Astrocyte (in vitro differentiated cells and primary cell): ENCODE measurements around the gene MAST1. TPM values are rescaled to one million over a fixed set of nuclear protein-coding genes. Genes with fewer than 3 reads are reported as not detected.

ENCODE experiments used
- DNase-seq: peaks from one replicate; pipeline ENCODE4 v3.0.0-alpha.2; 2010; ENCODE audit warnings: low read depth
- FAIRE-seq: peaks from 2 replicates; lab custom pipeline; 2011; peaks lifted over from hg19 to GRCh38; lab: Jason Lieb, UNC
- H2AFZ ChIP-seq: 2 replicates; pipeline ENCODE4 v1.6.0; 2012; ENCODE audit warnings: low read depth, low read length, inconsistent platforms
- H3K27ac ChIP-seq: 2 replicates; pipeline ENCODE4 v1.5.1; 2011; ENCODE audit warnings: low read depth, low read length, inconsistent platforms
- H3K27me3 ChIP-seq: 2 replicates; pipeline ENCODE4 v1.6.0; 2011; ENCODE audit warnings: low read length, inconsistent platforms; ENCODE audit not compliant: insufficient read depth
- H3K36me3 ChIP-seq: 2 replicates; pipeline ENCODE4 v1.5.1; 2011; ENCODE audit warnings: low read length, inconsistent platforms; ENCODE audit not compliant: insufficient read depth
- H3K4me1 ChIP-seq: 2 replicates; pipeline ENCODE4 v1.5.1; 2011; ENCODE audit warnings: low read length, inconsistent platforms; ENCODE audit not compliant: insufficient read depth
- H3K4me2 ChIP-seq: 2 replicates; pipeline ENCODE4 v1.6.0; 2012; ENCODE audit warnings: low read length, inconsistent platforms
- H3K4me3 ChIP-seq: 2 replicates; pipeline ENCODE4 v1.5.1; 2011; ENCODE audit warnings: low read depth, mild to moderate bottlenecking, low read length, inconsistent platforms; ENCODE audit not compliant: insufficient read depth
- H3K79me2 ChIP-seq: 2 replicates; pipeline ENCODE4 v1.6.0; 2012; ENCODE audit warnings: mild to moderate bottlenecking, low read length, inconsistent platforms; ENCODE audit not compliant: insufficient read depth
- H3K9ac ChIP-seq: 2 replicates; pipeline ENCODE4 v1.6.0; 2012; ENCODE audit warnings: mild to moderate bottlenecking, low read length, inconsistent platforms
- H3K9me3 ChIP-seq: 2 replicates; pipeline ENCODE4 v1.5.1; 2012; ENCODE audit warnings: low read depth, mild to moderate bottlenecking, low read length, inconsistent platforms; ENCODE audit not compliant: insufficient read depth
- H4K20me1 ChIP-seq: 2 replicates; pipeline ENCODE4 v1.6.0; 2012; ENCODE audit warnings: low read length, inconsistent platforms; ENCODE audit not compliant: insufficient read depth
- H3K27ac Mint-ChIP-seq: one replicate; pipeline ENCODE4 v1.8.0; 2021; ENCODE audit warnings: mild to moderate bottlenecking, mixed read lengths; ENCODE audit not compliant: unreplicated experiment
- H3K27me3 Mint-ChIP-seq: one replicate; pipeline ENCODE4 v1.8.0; 2021; ENCODE audit warnings: low read depth, mixed read lengths; ENCODE audit not compliant: unreplicated experiment
- H3K36me3 Mint-ChIP-seq: one replicate; pipeline ENCODE4 v1.8.0; 2021; ENCODE audit warnings: low read depth, mixed read lengths; ENCODE audit not compliant: unreplicated experiment
- H3K4me1 Mint-ChIP-seq: one replicate; pipeline ENCODE4 v1.8.0; 2021; ENCODE audit warnings: low read depth, mixed read lengths; ENCODE audit not compliant: unreplicated experiment
- H3K4me3 Mint-ChIP-seq: one replicate; pipeline ENCODE4 v1.8.0; 2021; ENCODE audit warnings: mild to moderate bottlenecking, moderate library complexity, mixed read lengths; ENCODE audit not compliant: unreplicated experiment
- H3K9me3 Mint-ChIP-seq: one replicate; pipeline ENCODE4 v1.8.0; 2021; ENCODE audit warnings: mild to moderate bottlenecking, mixed read lengths; ENCODE audit not compliant: unreplicated experiment
- CTCF ChIP-seq: IDR thresholded peaks from 2 replicates; pipeline ENCODE4 v1.5.1; 2011; ENCODE audit warnings: low read depth, mild to moderate bottlenecking, inconsistent platforms, low read length, moderate library complexity; ENCODE audit not compliant: insufficient read depth
- EZH2 ChIP-seq: IDR thresholded peaks from 2 replicates; pipeline ENCODE4 v1.6.1; 2012; ENCODE audit warnings: mild to moderate bottlenecking, low read length, inconsistent platforms; ENCODE audit not compliant: insufficient read depth
- total RNA-seq: library from RNA; stranded (reverse); gene quantifications from 2 replicates; pipeline ENCODE4 v1.2.1, GENCODE V29; 2021

Gene MAST1
- total RNA-seq, 1 donor from 2014 or later = 5.4 TPM

DNA sequence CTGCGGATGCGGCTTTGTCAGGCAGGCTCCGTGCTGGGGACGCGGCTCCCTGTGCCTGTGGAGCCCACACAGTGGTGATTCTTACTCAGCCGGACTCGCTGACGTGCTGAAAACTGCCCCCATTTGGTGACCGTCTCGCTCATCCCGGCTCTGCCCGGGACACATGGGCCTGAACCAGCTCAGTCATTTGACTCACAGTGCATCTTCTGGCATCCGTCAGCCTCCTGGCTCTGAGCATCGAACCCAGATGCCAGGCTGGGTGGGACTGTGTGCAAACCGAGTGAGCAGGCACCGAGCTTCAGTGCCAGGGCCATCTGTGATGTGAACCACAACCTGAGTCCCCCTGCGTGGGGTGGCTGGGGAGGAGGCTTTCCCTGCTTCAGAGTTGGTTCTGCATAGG is 58.1 kb downstream of the MAST1 start:
- H3K79me2 ChIP-seq = peaks cover 6% of the 10 kb centered on the region
- H3K36me3 Mint-ChIP-seq = peaks cover 12% of the 10 kb centered on the region
- no peaks in the 10 kb centered on the region for H3K9me3 ChIP-seq
- no peak overlapping the region for H3K4me2 ChIP-seq
- no peak overlapping the region for H2AFZ ChIP-seq
- H3K4me1 ChIP-seq = peaks cover 5% of the 10 kb centered on the region
- FAIRE-seq = no peak
- no peaks in the 10 kb centered on the region for H3K27me3 Mint-ChIP-seq
- H3K4me3 ChIP-seq = no peak overlapping the region
- H4K20me1 ChIP-seq = no peaks in the 10 kb centered on the region
- no peak for DNase-seq
- no peak overlapping the region for H3K4me3 Mint-ChIP-seq
- peak overlapping the region; percentile 7 for H3K27ac Mint-ChIP-seq
- no peaks in the 10 kb centered on the region for H3K4me1 Mint-ChIP-seq
- H3K27me3 ChIP-seq = no peaks in the 10 kb centered on the region
- no peak overlapping the region for H3K9ac ChIP-seq
- TF ChIP-seq EZH2 = no peak
- TF ChIP-seq CTCF = no peak
- no peaks in the 10 kb centered on the region for H3K9me3 Mint-ChIP-seq
- no peaks in the 10 kb centered on the region for H3K36me3 ChIP-seq
- no peak overlapping the region for H3K27ac ChIP-seq

- Histone ChIP-seq H3K79me2 (no peaks in the 10 kb centered on the region), H3K27ac (no peak overlapping the region), H4K20me1 (no peaks in the 10 kb centered on the region), H3K27me3 (no peaks in the 10 kb centered on the region), H3K4me3 (no peak overlapping the region), H2AFZ (no peak overlapping the region), H3K9ac (no peak overlapping the region), H3K36me3 (no peaks in the 10 kb centered on the region), H3K4me1 (no peaks in the 10 kb centered on the region), H3K4me2 (no peak overlapping the region), H3K9me3 (no peaks in the 10 kb centered on the region)
- Mint-ChIP-seq H3K27ac (no peak overlapping the region), H3K36me3 (peaks cover 7% of the 10 kb centered on the region), H3K27me3 (no peaks in the 10 kb centered on the region), H3K4me1 (no peaks in the 10 kb centered on the region), H3K4me3 (no peak overlapping the region), H3K9me3 (no peaks in the 10 kb centered on the region)
- FAIRE-seq (no peak), DNase-seq (no peak)
- TF ChIP-seq CTCF = no peak
- TF ChIP-seq EZH2 = no peak
Measured at GRCh38 chr19:12899891-12900518, 61.7 kb downstream of the MAST1 start.

DNA sequence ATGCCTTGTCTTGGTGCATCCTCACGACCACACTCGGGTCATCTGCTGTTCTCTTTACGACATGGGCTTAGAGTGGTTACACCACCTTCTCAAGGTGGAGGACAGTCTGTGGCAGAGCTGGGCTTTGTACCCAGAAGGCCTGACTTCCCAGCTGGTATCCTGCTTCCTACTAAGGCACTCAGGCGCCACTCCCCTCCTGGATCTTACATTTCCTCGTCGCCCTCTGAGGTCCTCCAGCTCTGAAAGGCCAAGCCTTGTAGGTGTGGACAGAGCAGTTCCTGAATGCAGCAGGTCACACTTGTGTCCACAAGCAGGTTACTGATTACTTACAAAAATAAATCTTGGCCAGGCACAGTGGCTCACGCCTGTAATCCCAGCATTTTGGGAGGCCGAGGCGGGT is 68.9 kb downstream of the MAST1 start:
- H3K9ac ChIP-seq = no peak overlapping the region
- no peak overlapping the region for H3K4me2 ChIP-seq
- TF ChIP-seq EZH2 = no peak
- TF ChIP-seq CTCF = no peak
- no peaks in the 10 kb centered on the region for H3K9me3 ChIP-seq
- H3K27me3 Mint-ChIP-seq = no peaks in the 10 kb centered on the region
- no peak overlapping the region for H3K4me3 ChIP-seq
- H3K36me3 ChIP-seq = no peaks in the 10 kb centered on the region
- H2AFZ ChIP-seq = no peak overlapping the region
- H3K9me3 Mint-ChIP-seq = no peaks in the 10 kb centered on the region
- FAIRE-seq (no peak), DNase-seq (no peak)
- H3K27ac ChIP-seq = no peak overlapping the region
- no peak overlapping the region for H3K27ac Mint-ChIP-seq
- no peaks in the 10 kb centered on the region for H3K79me2 ChIP-seq
- H4K20me1 ChIP-seq = no peaks in the 10 kb centered on the region
- H3K4me1 ChIP-seq = no peaks in the 10 kb centered on the region
- no peak overlapping the region for H3K4me3 Mint-ChIP-seq
- no peaks in the 10 kb centered on the region for H3K27me3 ChIP-seq
- H3K36me3 Mint-ChIP-seq = no peaks in the 10 kb centered on the region
- H3K4me1 Mint-ChIP-seq = peaks cover 4% of the 10 kb centered on the region
